ENCODE data around the gene GTF3C1.

GRCh38 chr16:27421961-27422740, 127.6 kb downstream of the GTF3C1 start:
- TF ChIP-seq CTCF (IDR thresholded peaks at IDR 0.05) = no peak
- no peak for TF ChIP-seq POLR2A (IDR thresholded peaks at IDR 0.05)
